Peyer's patch (tissue), 4 donors: ENCODE data around the gene SYNE3. TPM values are rescaled to one million over a fixed set of nuclear protein-coding genes. Genes with fewer than 3 reads are reported as not detected.

Source experiments
- DNase-seq, 3 donors: peaks; one replicate each; pipeline ENCODE4 v3.0.0-alpha.2; 2017 to 2019
- H3K27ac ChIP-seq, 4 donors: fragments of 200-600 bp; sonication (generic); one replicate each; pipeline ENCODE4 v1.5.1; 2016 to 2019
- H3K27me3 ChIP-seq, 2 donors: fragments of 200-600 bp; sonication (generic); one replicate each; pipeline ENCODE4 v1.5.1; 2019
- H3K36me3 ChIP-seq, 3 donors: fragments of 200-600 bp; sonication (generic); one replicate each; pipeline ENCODE4 v1.5.1; 2016 to 2019
- H3K4me1 ChIP-seq, 4 donors: fragments of 200-600 bp; sonication (generic); one replicate each; pipeline ENCODE4 v1.5.1; 2016 to 2019
- H3K4me3 ChIP-seq, 4 donors: fragments of 200-600 bp; sonication (generic); 1 replicate in 3 of 4; 2 replicates in 1 of 4; pipeline ENCODE4 v1.5.1; 2016 to 2019; ENCODE audit warnings: mild to moderate bottlenecking in 1 of 4
- H3K9me3 ChIP-seq, 4 donors: fragments of 200-600 bp; sonication (generic); one replicate each; pipeline ENCODE4 v1.5.1; 2016 to 2019; ENCODE audit warnings: mild to moderate bottlenecking in 1 of 4
- CTCF ChIP-seq, 6 experiments: fragments of 450-650 bp in 4 of 6; fragments of 200-600 bp in 2 of 6; sonication (generic) in 1 of 6; IDR thresholded peaks; one replicate each; pipeline ENCODE4 v1.5.1; 2017 to 2019; ENCODE audit warnings: antibody characterized with exemption in 6 of 6, mild to moderate bottlenecking in 3 of 6, moderate library complexity in 1 of 6
- POLR2A ChIP-seq, 2 donors: fragments of 450-650 bp; IDR thresholded peaks; one replicate each; pipeline ENCODE4 v1.5.1; 2017; ENCODE audit warnings: antibody characterized with exemption in 2 of 2, mild to moderate bottlenecking in 2 of 2, moderate library complexity in 2 of 2
- total RNA-seq, 4 donors: library from RNA; depleted of rRNA; stranded (reverse); fragments of >200 nt; gene quantifications; one replicate each; pipeline ENCODE4 v1.1.0, GENCODE V29; 2016

SYNE3 gene
- total RNA-seq, 4 donors from 2014 or later: 7.2 to 35.5 (median 13.1) TPM

GRCh38 chr14:95491936-95492608 lies 24.4 kb downstream of the SYNE3 start:
- peaks cover 7 to 49% (median 30%) of the 10 kb centered on the region in 4 donors for H3K4me1 ChIP-seq
- no peak overlapping the region for H3K27ac ChIP-seq
- no peak for DNase-seq
- H3K4me3 ChIP-seq: no peak overlapping the region
- no peaks in the 10 kb centered on the region for H3K9me3 ChIP-seq
- H3K36me3 ChIP-seq: no peaks in the 10 kb centered on the region
- no peak for TF ChIP-seq CTCF (IDR thresholded peaks at IDR 0.05)
- no peak for TF ChIP-seq POLR2A (IDR thresholded peaks at IDR 0.05)
- no peaks in the 10 kb centered on the region for H3K27me3 ChIP-seq

- Histone ChIP-seq H3K9me3 (no peaks in the 10 kb centered on the region), H3K4me3 (no peak overlapping the region), H3K27me3 (no peaks in the 10 kb centered on the region), H3K27ac (peak overlapping the region in 3 of 4 donors; percentile 2 to 65 (median 7)), H3K36me3 (no peaks in the 10 kb centered on the region), H3K4me1 (peaks cover 7 to 38% (median 22%) of the 10 kb centered on the region in 4 donors)
- peak in 2 of 3 donors; percentile 68 to 86 for DNase-seq
- TF ChIP-seq CTCF (IDR thresholded peaks at IDR 0.05) (peak in 2 of 6 experiments; percentile 2 to 13), POLR2A (IDR thresholded peaks at IDR 0.05) (no peak)
These were observed 25.6 kb downstream of the SYNE3 start for GRCh38 chr14:95490727-95491451.

- Histone ChIP-seq H3K27ac (peak overlapping the region in 3 of 4 donors; percentile 7 to 40 (median 11)), H3K36me3 (no peaks in the 10 kb centered on the region), H3K9me3 (no peaks in the 10 kb centered on the region), H3K27me3 (no peaks in the 10 kb centered on the region), H3K4me3 (no peak overlapping the region), H3K4me1 (peaks cover 4 to 36% (median 18%) of the 10 kb centered on the region in 4 donors)
- no peak for DNase-seq
- TF ChIP-seq POLR2A (IDR thresholded peaks at IDR 0.05) (no peak), CTCF (IDR thresholded peaks at IDR 0.05) (no peak)
These were observed 26.3 kb downstream of the SYNE3 start for GRCh38 chr14:95490138-95490509.

GRCh38 chr14:95489214-95490137 lies 27.0 kb downstream of the SYNE3 start:
- H3K27me3 ChIP-seq: no peaks in the 10 kb centered on the region
- H3K27ac ChIP-seq: peak overlapping the region; percentile 7 to 42 (median 40)
- H3K36me3 ChIP-seq: no peaks in the 10 kb centered on the region
- H3K4me1 ChIP-seq: peaks cover 4 to 42% (median 15%) of the 10 kb centered on the region in 4 donors
- DNase-seq: peak in 1 of 3 donors; percentile 21
- H3K9me3 ChIP-seq: no peaks in the 10 kb centered on the region
- no peak overlapping the region for H3K4me3 ChIP-seq
- TF ChIP-seq CTCF (IDR thresholded peaks at IDR 0.05) (no peak), POLR2A (IDR thresholded peaks at IDR 0.05) (no peak)
